Mesenchymal stem cell (in vitro differentiated cells and primary cell): ENCODE results near the gene ABCC9.

Experiments used
- DNase-seq: peaks from one replicate; pipeline ENCODE4 v3.0.0-alpha.2; 2013
- H2AFZ ChIP-seq: one replicate; pipeline ENCODE4 v1.6.1; 2013; ENCODE audit warnings: low read depth, mild to moderate bottlenecking, control low read depth, inconsistent platforms, low read length, moderate library complexity
- H2AK5ac ChIP-seq: 2 replicates; pipeline ENCODE4 v1.6.1; 2013; ENCODE audit warnings: low read length, moderate library complexity, mild to moderate bottlenecking, inconsistent platforms; ENCODE audit not compliant: severe bottlenecking
- H2BK120ac ChIP-seq: one replicate; pipeline ENCODE4 v1.6.1; 2013; ENCODE audit warnings: low read depth, mild to moderate bottlenecking, inconsistent platforms, low read length, moderate library complexity
- H2BK12ac ChIP-seq, 2 experiments: one replicate each; pipeline ENCODE4 v1.6.1; 2013; ENCODE audit warnings: inconsistent platforms in 2 of 2, low read length in 2 of 2, mild to moderate bottlenecking in 2 of 2, moderate library complexity in 2 of 2, control low read depth in 1 of 2
- H2BK15ac ChIP-seq: one replicate; pipeline ENCODE4 v1.6.1; 2013; ENCODE audit warnings: mild to moderate bottlenecking, low read depth, inconsistent platforms; ENCODE audit not compliant: poor library complexity, severe bottlenecking
- H2BK5ac ChIP-seq: 2 replicates; pipeline ENCODE4 v1.6.1; 2013; ENCODE audit warnings: low read depth, mild to moderate bottlenecking, low read length, control low read depth, inconsistent platforms; ENCODE audit not compliant: poor library complexity, severe bottlenecking
- H3K14ac ChIP-seq, 2 experiments: one replicate each; pipeline ENCODE4 v1.6.1; 2013; ENCODE audit warnings: inconsistent platforms in 2 of 2, low read length in 2 of 2, control low read depth in 1 of 2, mild to moderate bottlenecking in 1 of 2, moderate library complexity in 1 of 2
- H3K18ac ChIP-seq, 2 experiments: one replicate each; pipeline ENCODE4 v1.6.1; 2013; ENCODE audit warnings: inconsistent platforms in 2 of 2, low read length in 2 of 2, control low read depth in 1 of 2, low read depth in 1 of 2, mild to moderate bottlenecking in 1 of 2
- H3K23ac ChIP-seq, 2 experiments: one replicate each; pipeline ENCODE4 v1.6.1; 2013; ENCODE audit warnings: inconsistent platforms in 2 of 2, low read length in 2 of 2, mild to moderate bottlenecking in 2 of 2, moderate library complexity in 2 of 2, control low read depth in 1 of 2
- H3K27ac ChIP-seq: 2 replicates; pipeline ENCODE4 v1.5.1; 2013; ENCODE audit warnings: mild to moderate bottlenecking, moderate library complexity, low read length, control low read depth, inconsistent platforms; ENCODE audit not compliant: poor library complexity, severe bottlenecking
- H3K27me3 ChIP-seq, 2 experiments: 2 replicates each; pipeline versions ENCODE4 v1.6.1 to v1.7.0; 2013; ENCODE audit warnings: low read length in 2 of 2, mild to moderate bottlenecking in 2 of 2, moderate library complexity in 2 of 2, control low read depth in 1 of 2, inconsistent platforms in 1 of 2; ENCODE audit not compliant: control insufficient read depth in 1 of 2, insufficient read depth in 1 of 2
- H3K36me3 ChIP-seq, 2 experiments: 2 replicates each; pipeline versions ENCODE4 v1.6.1 to v1.7.0; 2013; ENCODE audit warnings: low read length in 2 of 2, control low read depth in 1 of 2, inconsistent platforms in 1 of 2, low read depth in 1 of 2, mild to moderate bottlenecking in 1 of 2; ENCODE audit not compliant: insufficient read depth in 2 of 2, control insufficient read depth in 1 of 2
- H3K4ac ChIP-seq, 2 experiments: one replicate each; pipeline ENCODE4 v1.6.1; 2013; ENCODE audit warnings: inconsistent platforms in 2 of 2, low read length in 2 of 2, mild to moderate bottlenecking in 2 of 2, moderate library complexity in 2 of 2, control low read depth in 1 of 2, low read depth in 1 of 2
- H3K4me1 ChIP-seq: 2 replicates; pipeline ENCODE4 v1.6.1; 2013; ENCODE audit warnings: low read depth, low read length, control low read depth; ENCODE audit not compliant: control insufficient read depth, insufficient read depth
- H3K4me2 ChIP-seq: 2 replicates; pipeline ENCODE4 v1.6.1; 2013; ENCODE audit warnings: low read length, mild to moderate bottlenecking, inconsistent platforms; ENCODE audit not compliant: poor library complexity, severe bottlenecking
- H3K4me3 ChIP-seq, 2 experiments: 2 replicates each; pipeline versions ENCODE4 v1.5.1 to v1.7.0; 2013; ENCODE audit warnings: low read length in 2 of 2, mild to moderate bottlenecking in 2 of 2, control low read depth in 1 of 2, low read depth in 1 of 2; ENCODE audit not compliant: insufficient read depth in 1 of 2
- H3K79me1 ChIP-seq: replicated peaks from 2 replicates; pipeline ENCODE4 v1.6.1; 2013; ENCODE audit warnings: mild to moderate bottlenecking, control low read depth, low read length, inconsistent platforms; ENCODE audit not compliant: poor library complexity, severe bottlenecking
- H3K9ac ChIP-seq: 2 replicates; pipeline ENCODE4 v1.7.0; 2013; ENCODE audit warnings: mild to moderate bottlenecking, low read length, moderate library complexity
- H3K9me3 ChIP-seq: 2 replicates; pipeline ENCODE4 v1.7.0; 2013; ENCODE audit warnings: mild to moderate bottlenecking, low read length; ENCODE audit not compliant: control insufficient read depth
- H4K8ac ChIP-seq: one replicate; pipeline ENCODE4 v1.6.1; 2013; ENCODE audit warnings: inconsistent platforms, mild to moderate bottlenecking, low read length, moderate library complexity
- H4K91ac ChIP-seq: one replicate; pipeline ENCODE4 v1.6.1; 2013; ENCODE audit warnings: mild to moderate bottlenecking, low read length, inconsistent platforms
- WGBS: methylation state at CpG from one replicate; pipeline ENCODE4 v1.1.7; 2013; ENCODE audit warnings: mixed read lengths; 5-methylcytosine and 5-hydroxymethylcytosine counted together

The ABCC9 gene

GRCh38 chr12:21827083-21827482 is 114.1 kb downstream of the ABCC9 start:
- no peak overlapping the region for H2BK5ac ChIP-seq
- H3K36me3 ChIP-seq = no peaks in the 10 kb centered on the region
- no peaks in the 10 kb centered on the region for H3K27me3 ChIP-seq
- no peaks in the 10 kb centered on the region for H3K9me3 ChIP-seq
- no peaks in the 10 kb centered on the region for H3K79me1 ChIP-seq
- WGBS = 43% methylated on average over 2 of the region's 3 CpGs
- no peak overlapping the region for H3K18ac ChIP-seq
- H3K27ac ChIP-seq = no peak overlapping the region
- H4K91ac ChIP-seq = no peak overlapping the region
- H3K23ac ChIP-seq = no peak overlapping the region
- H3K4me3 ChIP-seq = no peak overlapping the region
- no peak for DNase-seq
- no peak overlapping the region for H3K9ac ChIP-seq
- H2BK120ac ChIP-seq = no peak overlapping the region
- H2AFZ ChIP-seq = no peak overlapping the region
- no peak overlapping the region for H2BK12ac ChIP-seq
- H3K14ac ChIP-seq = no peak overlapping the region
- H4K8ac ChIP-seq = no peak overlapping the region
- no peak overlapping the region for H3K4ac ChIP-seq
- H3K4me2 ChIP-seq = no peak overlapping the region
- H2BK15ac ChIP-seq = no peak overlapping the region
- no peak overlapping the region for H2AK5ac ChIP-seq
- H3K4me1 ChIP-seq = peaks cover 4% of the 10 kb centered on the region

GRCh38 chr12:21826618-21826910 is 114.7 kb downstream of the ABCC9 start:
- no peaks in the 10 kb centered on the region for H3K79me1 ChIP-seq
- no CpG with 5 or more reads among the region's 4 CpGs for WGBS
- H2BK12ac ChIP-seq = no peak overlapping the region
- no peak overlapping the region for H3K4me3 ChIP-seq
- H3K18ac ChIP-seq = no peak overlapping the region
- no peak overlapping the region for H3K4ac ChIP-seq
- H3K4me1 ChIP-seq = peaks cover 4% of the 10 kb centered on the region
- H3K27me3 ChIP-seq = no peaks in the 10 kb centered on the region
- H4K8ac ChIP-seq = no peak overlapping the region
- no peak overlapping the region for H2AFZ ChIP-seq
- no peaks in the 10 kb centered on the region for H3K9me3 ChIP-seq
- H3K27ac ChIP-seq = no peak overlapping the region
- no peak overlapping the region for H4K91ac ChIP-seq
- H3K14ac ChIP-seq = no peak overlapping the region
- H2AK5ac ChIP-seq = peak overlapping the region; percentile 72
- no peak overlapping the region for H3K9ac ChIP-seq
- H3K4me2 ChIP-seq = no peak overlapping the region
- no peak overlapping the region for H3K23ac ChIP-seq
- no peaks in the 10 kb centered on the region for H3K36me3 ChIP-seq
- DNase-seq = no peak
- H2BK120ac ChIP-seq = no peak overlapping the region
- no peak overlapping the region for H2BK15ac ChIP-seq
- H2BK5ac ChIP-seq = no peak overlapping the region

- Histone ChIP-seq H3K9me3 (no peaks in the 10 kb centered on the region), H2BK5ac (no peak overlapping the region), H3K9ac (no peak overlapping the region), H3K23ac (no peak overlapping the region), H2AFZ (no peak overlapping the region), H3K27me3 (no peaks in the 10 kb centered on the region), H3K27ac (no peak overlapping the region), H3K36me3 (no peaks in the 10 kb centered on the region), H2AK5ac (peak overlapping the region; percentile 72), H3K14ac (no peak overlapping the region), H3K79me1 (no peaks in the 10 kb centered on the region), H4K91ac (no peak overlapping the region), H3K4me2 (no peak overlapping the region), H2BK15ac (no peak overlapping the region), H3K4ac (no peak overlapping the region), H3K4me3 (no peak overlapping the region), H3K4me1 (peaks cover 4% of the 10 kb centered on the region), H4K8ac (no peak overlapping the region), H3K18ac (no peak overlapping the region), H2BK12ac (no peak overlapping the region), H2BK120ac (no peak overlapping the region)
- no peak for DNase-seq
- no CpG with 5 or more reads among the region's 2 CpGs for WGBS
These were observed 115.2 kb downstream of the ABCC9 start for GRCh38 chr12:21825886-21826617.

- Histone ChIP-seq H2BK12ac (no peak overlapping the region), H3K36me3 (no peaks in the 10 kb centered on the region), H2AFZ (no peak overlapping the region), H3K79me1 (no peaks in the 10 kb centered on the region), H3K4me1 (peaks cover 4% of the 10 kb centered on the region), H3K4ac (no peak overlapping the region), H3K4me2 (no peak overlapping the region), H4K91ac (no peak overlapping the region), H2AK5ac (peak overlapping the region; percentile 23), H2BK5ac (peak overlapping the region; percentile 19), H3K23ac (no peak overlapping the region), H3K4me3 (peak overlapping the region in 1 of 2 experiments; percentile 29), H3K27me3 (no peaks in the 10 kb centered on the region), H2BK15ac (no peak overlapping the region), H2BK120ac (no peak overlapping the region), H4K8ac (no peak overlapping the region), H3K9me3 (no peaks in the 10 kb centered on the region), H3K14ac (no peak overlapping the region), H3K27ac (peak overlapping the region; percentile 94), H3K18ac (no peak overlapping the region), H3K9ac (peak overlapping the region; percentile 3)
- no peak for DNase-seq
- 84% methylated on average over 7 of the region's 8 CpGs for WGBS
These were observed 117.6 kb downstream of the ABCC9 start for GRCh38 chr12:21823581-21823980.
